Neural cell (in vitro differentiated cells): ENCODE data around the gene ZBP1.

Experiments used
- EP300 ChIP-seq: fragments of 450-650 bp; conservative IDR thresholded peaks from 2 replicates; pipeline ENCODE4 v1.6.1; 2014; ENCODE audit warnings: antibody characterized with exemption, mild to moderate bottlenecking, moderate library complexity; ENCODE audit not compliant: poor library complexity, severe bottlenecking
- EZH2 ChIP-seq: fragments of 200-600, 300-800 bp; shearing (Covaris generic), sonication (generic); IDR thresholded peaks from 2 replicates; pipeline ENCODE4 v1.6.1; 2014; ENCODE audit warnings: antibody characterized with exemption, low read length, borderline replicate concordance, mild to moderate bottlenecking; ENCODE audit not compliant: insufficient read depth, poor library complexity, severe bottlenecking
- MXI1 ChIP-seq: fragments of 450-650 bp; conservative IDR thresholded peaks from 2 replicates; pipeline ENCODE4 v1.6.1; 2014; ENCODE audit warnings: antibody characterized with exemption, mild to moderate bottlenecking; ENCODE audit not compliant: poor library complexity, severe bottlenecking
- POLR2AphosphoS5 ChIP-seq: IDR thresholded peaks from 2 replicates; pipeline ENCODE4 v1.6.1; 2012
- SMC3 ChIP-seq: fragments of 450-650 bp; conservative IDR thresholded peaks from 2 replicates; pipeline ENCODE4 v1.6.1; 2014; ENCODE audit warnings: antibody characterized with exemption, mild to moderate bottlenecking, moderate library complexity; ENCODE audit not compliant: poor library complexity
- TAF1 ChIP-seq: IDR thresholded peaks from 2 replicates; pipeline ENCODE4 v1.6.1; 2012; ENCODE audit warnings: low read depth
- TF ChIP-seq, protein P1 (sequence below): fragments of 450-650 bp; IDR thresholded peaks from 2 replicates; pipeline ENCODE4 v1.5.1; 2014; ENCODE audit warnings: antibody characterized with exemption, mild to moderate bottlenecking, moderate library complexity; ENCODE audit not compliant: poor library complexity, severe bottlenecking
- TF ChIP-seq, protein P2 (sequence below): IDR thresholded peaks from 2 replicates; pipeline ENCODE4 v1.6.1; 2012; ENCODE audit warnings: borderline replicate concordance

DNA sequence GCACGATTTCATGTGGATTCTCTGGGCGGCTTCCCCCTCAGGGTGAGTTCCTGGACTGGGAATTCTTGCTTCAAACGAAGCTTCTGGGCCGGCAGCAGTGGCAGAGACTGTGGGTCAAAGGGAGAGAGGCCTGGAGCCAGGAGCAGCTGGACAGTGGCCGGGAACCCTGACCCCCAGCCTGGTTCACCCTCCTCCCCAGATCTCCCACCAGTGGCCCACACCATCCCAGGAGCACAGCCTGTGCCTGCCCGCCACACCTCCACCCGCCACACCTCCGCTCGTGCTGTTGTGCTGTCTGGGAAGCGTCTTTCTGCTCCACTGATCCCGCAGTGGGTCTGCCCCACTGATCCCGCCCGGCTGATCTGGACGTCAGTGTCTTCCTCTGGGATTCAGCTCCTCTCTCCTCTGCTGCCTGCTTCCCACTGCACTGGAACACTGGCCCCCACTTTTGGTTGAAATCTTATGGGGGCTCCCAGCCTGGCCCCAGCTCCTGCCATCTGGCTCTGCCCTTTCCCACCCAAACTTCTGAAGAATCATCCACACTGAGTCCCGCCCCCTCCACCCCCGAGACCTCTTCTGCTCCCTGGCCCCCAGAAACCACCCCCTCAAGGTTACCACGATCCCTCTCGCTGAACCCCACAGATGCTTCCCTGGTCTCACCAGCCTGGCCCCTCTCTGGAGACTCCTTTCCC lies 9.8 kb downstream of the ZBP1 start:
- TF ChIP-seq EZH2 (no peak), EP300 (no peak), POLR2AphosphoS5 (no peak), TAF1 (no peak), MXI1 (no peak), SMC3 (no peak)
- TF ChIP-seq, protein P1, sequence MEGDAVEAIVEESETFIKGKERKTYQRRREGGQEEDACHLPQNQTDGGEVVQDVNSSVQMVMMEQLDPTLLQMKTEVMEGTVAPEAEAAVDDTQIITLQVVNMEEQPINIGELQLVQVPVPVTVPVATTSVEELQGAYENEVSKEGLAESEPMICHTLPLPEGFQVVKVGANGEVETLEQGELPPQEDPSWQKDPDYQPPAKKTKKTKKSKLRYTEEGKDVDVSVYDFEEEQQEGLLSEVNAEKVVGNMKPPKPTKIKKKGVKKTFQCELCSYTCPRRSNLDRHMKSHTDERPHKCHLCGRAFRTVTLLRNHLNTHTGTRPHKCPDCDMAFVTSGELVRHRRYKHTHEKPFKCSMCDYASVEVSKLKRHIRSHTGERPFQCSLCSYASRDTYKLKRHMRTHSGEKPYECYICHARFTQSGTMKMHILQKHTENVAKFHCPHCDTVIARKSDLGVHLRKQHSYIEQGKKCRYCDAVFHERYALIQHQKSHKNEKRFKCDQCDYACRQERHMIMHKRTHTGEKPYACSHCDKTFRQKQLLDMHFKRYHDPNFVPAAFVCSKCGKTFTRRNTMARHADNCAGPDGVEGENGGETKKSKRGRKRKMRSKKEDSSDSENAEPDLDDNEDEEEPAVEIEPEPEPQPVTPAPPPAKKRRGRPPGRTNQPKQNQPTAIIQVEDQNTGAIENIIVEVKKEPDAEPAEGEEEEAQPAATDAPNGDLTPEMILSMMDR = no peak
- TF ChIP-seq, protein P2, sequence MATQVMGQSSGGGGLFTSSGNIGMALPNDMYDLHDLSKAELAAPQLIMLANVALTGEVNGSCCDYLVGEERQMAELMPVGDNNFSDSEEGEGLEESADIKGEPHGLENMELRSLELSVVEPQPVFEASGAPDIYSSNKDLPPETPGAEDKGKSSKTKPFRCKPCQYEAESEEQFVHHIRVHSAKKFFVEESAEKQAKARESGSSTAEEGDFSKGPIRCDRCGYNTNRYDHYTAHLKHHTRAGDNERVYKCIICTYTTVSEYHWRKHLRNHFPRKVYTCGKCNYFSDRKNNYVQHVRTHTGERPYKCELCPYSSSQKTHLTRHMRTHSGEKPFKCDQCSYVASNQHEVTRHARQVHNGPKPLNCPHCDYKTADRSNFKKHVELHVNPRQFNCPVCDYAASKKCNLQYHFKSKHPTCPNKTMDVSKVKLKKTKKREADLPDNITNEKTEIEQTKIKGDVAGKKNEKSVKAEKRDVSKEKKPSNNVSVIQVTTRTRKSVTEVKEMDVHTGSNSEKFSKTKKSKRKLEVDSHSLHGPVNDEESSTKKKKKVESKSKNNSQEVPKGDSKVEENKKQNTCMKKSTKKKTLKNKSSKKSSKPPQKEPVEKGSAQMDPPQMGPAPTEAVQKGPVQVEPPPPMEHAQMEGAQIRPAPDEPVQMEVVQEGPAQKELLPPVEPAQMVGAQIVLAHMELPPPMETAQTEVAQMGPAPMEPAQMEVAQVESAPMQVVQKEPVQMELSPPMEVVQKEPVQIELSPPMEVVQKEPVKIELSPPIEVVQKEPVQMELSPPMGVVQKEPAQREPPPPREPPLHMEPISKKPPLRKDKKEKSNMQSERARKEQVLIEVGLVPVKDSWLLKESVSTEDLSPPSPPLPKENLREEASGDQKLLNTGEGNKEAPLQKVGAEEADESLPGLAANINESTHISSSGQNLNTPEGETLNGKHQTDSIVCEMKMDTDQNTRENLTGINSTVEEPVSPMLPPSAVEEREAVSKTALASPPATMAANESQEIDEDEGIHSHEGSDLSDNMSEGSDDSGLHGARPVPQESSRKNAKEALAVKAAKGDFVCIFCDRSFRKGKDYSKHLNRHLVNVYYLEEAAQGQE = no peak
